GM12891 (cell line): ENCODE data around the gene FBN2.

Source experiments
- POLR2A ChIP-seq: IDR thresholded peaks from 2 replicates; pipeline ENCODE4 v1.6.1; 2011; ENCODE audit warnings: low read depth, low read length, control low read depth
- POLR2AphosphoS5 ChIP-seq: IDR thresholded peaks from 2 replicates; pipeline ENCODE4 v1.6.1; 2011; ENCODE audit warnings: low read depth, low read length, control low read depth
- SPI1 ChIP-seq: IDR thresholded peaks from 2 replicates; pipeline ENCODE4 v1.6.1; 2011; ENCODE audit warnings: low read depth, low read length, control low read depth
- TAF1 ChIP-seq: IDR thresholded peaks from 2 replicates; pipeline ENCODE4 v1.6.1; 2011; ENCODE audit warnings: low read depth, low read length, control low read depth

- TF ChIP-seq POLR2AphosphoS5 (no peak), POLR2A (no peak), SPI1 (no peak), TAF1 (no peak)
Measured at GRCh38 chr5:128522336-128522735, 15.7 kb downstream of the FBN2 start.
